Neuron (in vitro differentiated cells): ENCODE results near the gene PBX1.

Source experiments
- H2AFZ ChIP-seq: one replicate; pipeline ENCODE4 v1.6.1; 2013; ENCODE audit warnings: low read depth, mild to moderate bottlenecking, inconsistent platforms, low read length, moderate library complexity
- H3K27me3 ChIP-seq: one replicate; pipeline ENCODE4 v1.6.1; 2013; ENCODE audit warnings: low read length; ENCODE audit not compliant: insufficient read depth
- H3K36me3 ChIP-seq: one replicate; pipeline ENCODE4 v1.6.1; 2013; ENCODE audit warnings: low read length; ENCODE audit not compliant: insufficient read depth
- H3K4me1 ChIP-seq: one replicate; pipeline ENCODE4 v1.6.1; 2013; ENCODE audit warnings: low read length; ENCODE audit not compliant: insufficient read depth
- H3K4me3 ChIP-seq: 2 replicates; pipeline ENCODE4 v1.5.1; 2013; ENCODE audit warnings: mild to moderate bottlenecking, low read length, moderate library complexity
- H3K9me3 ChIP-seq: one replicate; pipeline ENCODE4 v1.6.1; 2013; ENCODE audit warnings: low read length

PBX1 gene

DNA sequence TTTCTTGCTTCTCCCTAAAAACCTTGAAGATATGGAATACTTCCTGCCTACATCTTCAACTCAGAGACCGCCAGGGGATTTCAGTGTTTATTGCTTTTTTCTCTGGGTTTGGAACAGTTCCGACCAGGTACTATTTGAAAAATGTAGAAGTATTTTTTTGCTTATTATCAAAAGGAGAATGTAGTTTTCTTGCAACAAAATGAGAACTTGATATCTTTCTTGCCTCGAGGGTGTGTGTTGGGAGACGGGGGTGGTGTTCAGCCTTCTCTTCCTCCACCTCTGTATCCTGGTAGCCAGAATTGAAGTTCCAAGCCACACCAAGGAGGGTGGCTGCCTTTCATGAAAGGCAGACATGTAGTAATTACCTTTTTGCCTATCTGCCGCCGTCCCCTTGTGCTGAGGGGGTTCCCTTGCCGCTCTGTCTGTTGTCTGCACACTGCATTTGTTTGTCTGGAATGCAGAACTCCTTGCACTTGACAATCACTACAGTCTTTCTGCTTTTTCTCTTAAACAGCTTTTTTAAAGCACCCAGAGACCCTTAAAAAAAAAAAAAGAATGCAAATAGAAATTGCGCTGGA, 212.1 kb downstream of the PBX1 start:
- H3K9me3 ChIP-seq = no peaks in the 10 kb centered on the region
- H3K27me3 ChIP-seq = no peaks in the 10 kb centered on the region
- peaks cover 25% of the 10 kb centered on the region for H3K4me1 ChIP-seq
- no peaks in the 10 kb centered on the region for H3K36me3 ChIP-seq
- H3K4me3 ChIP-seq = no peak overlapping the region
- H2AFZ ChIP-seq = no peak overlapping the region

DNA sequence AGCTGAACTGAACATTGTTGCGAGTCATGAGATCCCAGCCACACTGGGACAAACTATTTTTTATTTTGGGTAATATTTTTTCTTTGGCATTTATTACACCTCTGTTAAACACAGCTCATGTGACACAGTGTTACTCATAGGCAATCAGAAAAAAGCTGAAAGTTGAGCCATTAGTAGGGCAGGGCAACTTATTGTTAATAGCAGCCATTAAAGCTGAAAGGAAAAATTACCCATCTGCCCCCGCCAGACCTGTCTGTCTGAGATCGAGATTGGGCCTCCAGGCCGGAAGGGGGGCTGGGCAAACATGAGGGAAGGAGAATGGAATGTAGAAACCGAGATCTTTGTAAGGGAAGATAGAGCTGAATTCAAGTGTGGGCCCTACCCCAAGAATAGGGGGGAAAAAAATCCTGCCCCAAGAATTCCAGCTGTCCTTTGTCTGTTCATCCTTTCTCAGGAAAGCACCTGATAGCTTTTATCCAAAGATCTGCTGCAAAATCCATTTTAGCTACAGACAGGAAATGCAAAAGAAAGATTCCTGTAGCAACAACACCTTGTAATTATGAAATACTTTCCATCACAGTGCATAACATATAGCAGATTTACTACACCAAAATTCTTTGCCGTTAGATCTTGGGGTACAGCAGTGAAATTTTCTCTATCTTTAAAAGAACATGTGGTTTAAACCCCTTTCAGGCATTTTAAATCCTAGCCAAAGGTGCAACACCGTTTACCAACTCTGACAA, 212.8 kb downstream of the PBX1 start:
- no peaks in the 10 kb centered on the region for H3K9me3 ChIP-seq
- H3K36me3 ChIP-seq = no peaks in the 10 kb centered on the region
- H2AFZ ChIP-seq = no peak overlapping the region
- no peaks in the 10 kb centered on the region for H3K27me3 ChIP-seq
- peaks cover 22% of the 10 kb centered on the region for H3K4me1 ChIP-seq
- H3K4me3 ChIP-seq = no peak overlapping the region

DNA sequence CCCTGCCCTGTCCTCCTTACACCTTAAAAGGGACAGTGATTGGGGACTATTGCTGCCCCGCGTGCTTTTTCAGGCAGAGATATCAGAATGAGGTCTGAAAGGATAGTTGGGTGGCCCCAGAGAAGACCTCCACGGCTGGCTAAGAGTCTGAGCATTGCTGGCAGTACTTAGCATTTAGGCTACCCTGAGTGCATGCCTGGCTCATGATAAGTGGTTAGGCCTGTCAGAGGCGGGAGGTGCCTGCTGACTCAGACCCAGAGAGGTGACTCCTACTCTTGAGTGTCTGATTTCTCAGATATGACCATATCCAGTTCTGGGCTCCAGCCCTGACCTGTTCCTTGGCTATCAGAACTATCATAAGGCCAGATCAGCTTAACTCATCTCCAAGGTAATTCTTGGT, 213.7 kb downstream of the PBX1 start:
- no peaks in the 10 kb centered on the region for H3K36me3 ChIP-seq
- no peak overlapping the region for H3K4me3 ChIP-seq
- no peak overlapping the region for H2AFZ ChIP-seq
- peaks cover 22% of the 10 kb centered on the region for H3K4me1 ChIP-seq
- H3K27me3 ChIP-seq = no peaks in the 10 kb centered on the region
- H3K9me3 ChIP-seq = no peaks in the 10 kb centered on the region

- Histone ChIP-seq H3K27me3 (no peaks in the 10 kb centered on the region), H3K4me1 (peaks cover 22% of the 10 kb centered on the region), H3K36me3 (no peaks in the 10 kb centered on the region)
Measured at GRCh38 chr1:164773102-164773501, 214.1 kb downstream of the PBX1 start.

GRCh38 chr1:164774413-164774812, 215.4 kb downstream of the PBX1 start:
- no peaks in the 10 kb centered on the region for H3K27me3 ChIP-seq
- no peak overlapping the region for H3K4me3 ChIP-seq
- H2AFZ ChIP-seq = no peak overlapping the region
- no peaks in the 10 kb centered on the region for H3K9me3 ChIP-seq
- peaks cover 22% of the 10 kb centered on the region for H3K4me1 ChIP-seq
- H3K36me3 ChIP-seq = no peaks in the 10 kb centered on the region

More at GRCh38 chr1:164773102-164773501, 214.1 kb downstream of the PBX1 start:
- no peaks in the 10 kb centered on the region for H3K9me3 ChIP-seq
- H2AFZ ChIP-seq = no peak overlapping the region
- H3K4me3 ChIP-seq = no peak overlapping the region

- no peaks in the 10 kb centered on the region for H3K27me3 ChIP-seq
- no peaks in the 10 kb centered on the region for H3K36me3 ChIP-seq
- no peaks in the 10 kb centered on the region for H3K9me3 ChIP-seq
- no peak overlapping the region for H2AFZ ChIP-seq
- no peak overlapping the region for H3K4me3 ChIP-seq
- peaks cover 22% of the 10 kb centered on the region for H3K4me1 ChIP-seq
Measured at GRCh38 chr1:164774819-164775654, 216.1 kb downstream of the PBX1 start.

DNA sequence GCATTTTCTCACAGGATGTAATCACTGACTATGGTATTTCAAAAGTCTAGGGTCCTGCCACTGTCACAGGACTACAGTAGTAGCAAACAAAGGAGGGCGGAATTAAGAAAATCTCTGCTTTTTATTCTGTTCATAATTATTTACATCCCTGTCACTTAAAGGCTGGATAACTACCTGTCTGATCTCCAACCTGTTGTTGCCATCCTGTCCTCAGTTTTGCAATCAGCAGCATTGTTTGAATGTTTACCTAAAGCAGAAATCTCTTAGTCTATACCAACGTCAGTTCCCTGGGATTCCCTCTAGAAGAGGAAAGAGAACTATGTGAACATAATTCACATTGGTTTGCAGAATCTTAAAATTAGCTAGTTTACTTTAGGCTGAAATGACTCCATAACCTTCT, 218.5 kb downstream of the PBX1 start:
- H3K4me1 ChIP-seq = peaks cover 9% of the 10 kb centered on the region
- no peaks in the 10 kb centered on the region for H3K9me3 ChIP-seq
- H3K27me3 ChIP-seq = no peaks in the 10 kb centered on the region
- no peak overlapping the region for H3K4me3 ChIP-seq
- no peak overlapping the region for H2AFZ ChIP-seq
- no peaks in the 10 kb centered on the region for H3K36me3 ChIP-seq

GRCh38 chr1:164779376-164779775, 220.4 kb downstream of the PBX1 start:
- H3K27me3 ChIP-seq = no peaks in the 10 kb centered on the region
- H3K4me1 ChIP-seq = peaks cover 9% of the 10 kb centered on the region
- no peak overlapping the region for H3K4me3 ChIP-seq
- H3K9me3 ChIP-seq = no peaks in the 10 kb centered on the region
- no peaks in the 10 kb centered on the region for H3K36me3 ChIP-seq
- H2AFZ ChIP-seq = no peak overlapping the region

- Histone ChIP-seq H3K9me3 (no peaks in the 10 kb centered on the region), H3K36me3 (no peaks in the 10 kb centered on the region), H3K27me3 (no peaks in the 10 kb centered on the region), H3K4me3 (no peak overlapping the region), H2AFZ (no peak overlapping the region), H3K4me1 (peaks cover 9% of the 10 kb centered on the region)
Measured at GRCh38 chr1:164780111-164780812, 221.3 kb downstream of the PBX1 start.

DNA sequence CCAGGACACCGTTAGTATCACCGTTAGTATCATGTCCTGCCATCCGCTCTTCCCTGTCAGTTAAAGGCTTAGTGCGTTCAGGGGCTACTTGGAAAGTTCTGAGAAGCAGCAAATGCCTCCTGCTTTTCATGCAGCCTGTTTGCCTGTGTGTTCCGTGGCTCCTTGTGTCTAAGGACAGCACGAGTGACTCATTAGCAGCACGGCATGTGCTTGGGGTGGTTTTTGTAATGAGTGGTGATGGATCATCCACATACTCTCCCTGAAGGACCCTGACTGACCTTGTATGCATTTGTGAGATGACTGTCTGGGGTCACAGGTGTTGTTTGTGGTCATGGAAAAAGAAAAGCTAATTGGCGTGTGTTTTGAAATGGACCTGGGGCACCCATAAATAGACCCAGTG, 221.9 kb downstream of the PBX1 start:
- Histone ChIP-seq H3K4me1 (peaks cover 9% of the 10 kb centered on the region), H3K36me3 (no peaks in the 10 kb centered on the region), H2AFZ (no peak overlapping the region), H3K4me3 (no peak overlapping the region), H3K9me3 (no peaks in the 10 kb centered on the region), H3K27me3 (no peaks in the 10 kb centered on the region)

GRCh38 chr1:164781972-164782371, 223.0 kb downstream of the PBX1 start:
- H3K4me1 ChIP-seq = peaks cover 20% of the 10 kb centered on the region
- H3K9me3 ChIP-seq = no peaks in the 10 kb centered on the region
- no peak overlapping the region for H2AFZ ChIP-seq
- no peak overlapping the region for H3K4me3 ChIP-seq
- H3K27me3 ChIP-seq = no peaks in the 10 kb centered on the region
- H3K36me3 ChIP-seq = no peaks in the 10 kb centered on the region

DNA sequence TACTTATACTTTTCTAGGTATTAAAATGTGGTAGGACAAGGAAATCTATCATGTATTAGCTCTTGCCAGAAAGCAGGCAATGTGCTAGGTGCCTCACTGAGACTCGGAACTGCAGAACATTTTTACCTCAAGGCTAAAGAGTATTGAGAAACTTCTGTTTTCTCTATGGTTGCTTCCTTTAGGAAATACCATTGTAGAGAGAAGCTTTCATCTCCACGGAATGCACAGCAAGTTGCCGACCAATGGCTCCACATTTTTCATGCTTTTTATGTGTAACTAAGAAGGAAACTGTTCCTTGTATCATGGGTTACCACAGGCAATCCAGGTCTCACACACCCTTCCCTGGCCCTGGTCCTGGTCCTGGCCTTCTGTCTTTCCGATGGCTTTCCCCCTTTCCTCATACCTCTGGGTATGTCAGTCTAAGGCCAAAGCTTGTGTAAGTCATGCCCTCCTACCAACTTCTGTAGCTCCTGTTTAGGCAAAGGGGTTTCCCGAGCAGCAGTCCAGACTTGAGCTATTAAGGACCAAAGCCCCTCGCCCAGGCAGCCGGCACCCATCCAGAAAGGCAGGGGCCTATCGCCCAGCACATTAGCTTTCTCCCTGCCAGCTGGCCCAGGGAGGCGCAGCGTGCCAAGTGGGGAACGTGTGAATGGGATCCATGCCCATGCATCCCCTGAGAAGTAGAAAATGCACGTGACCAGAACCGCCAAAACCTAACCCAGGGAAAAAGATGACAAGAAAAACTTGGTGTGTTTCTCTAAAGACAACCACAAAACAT, 225.0 kb downstream of the PBX1 start:
- no peak overlapping the region for H3K4me3 ChIP-seq
- H3K27me3 ChIP-seq = no peaks in the 10 kb centered on the region
- no peaks in the 10 kb centered on the region for H3K36me3 ChIP-seq
- H3K9me3 ChIP-seq = no peaks in the 10 kb centered on the region
- peaks cover 34% of the 10 kb centered on the region for H3K4me1 ChIP-seq
- H2AFZ ChIP-seq = no peak overlapping the region
